IMR-90 (cell line): ENCODE data around the gene ADPRHL1.

Source experiments
- CEBPB ChIP-seq: IDR thresholded peaks from 2 replicates; pipeline ENCODE4 v1.6.1; 2012; ENCODE audit warnings: low read depth, low read length, improper control_type of control experiment
- CTCF ChIP-seq: conservative IDR thresholded peaks from 2 replicates; pipeline ENCODE4 v1.5.1; 2012; ENCODE audit warnings: mild to moderate bottlenecking, low read depth, low read length, improper control_type of control experiment
- MAFK ChIP-seq: IDR thresholded peaks from 2 replicates; pipeline ENCODE4 v1.6.1; 2012; ENCODE audit warnings: low read depth, low read length, improper control_type of control experiment
- POLR2A ChIP-seq: IDR thresholded peaks from 2 replicates; pipeline ENCODE4 v1.6.1; 2012; ENCODE audit warnings: mild to moderate bottlenecking, low read depth, low read length
- TF ChIP-seq, protein P1 (sequence below): fragments of 150-350 bp; IDR thresholded peaks from 2 replicates; pipeline ENCODE4 v1.6.1; 2016; ENCODE audit warnings: low read depth, mild to moderate bottlenecking, low read length, moderate library complexity, borderline replicate concordance
- TF ChIP-seq, protein P2 (sequence below): fragments of 150-350 bp; IDR thresholded peaks from 2 replicates; pipeline ENCODE4 v1.6.1; 2017; ENCODE audit warnings: mild to moderate bottlenecking, antibody characterized with exemption, low read length, low read depth

GRCh38 chr13:113399755-113400149 lies 53.5 kb downstream of the ADPRHL1 start:
- no peak for TF ChIP-seq CTCF
- TF ChIP-seq, protein P1, sequence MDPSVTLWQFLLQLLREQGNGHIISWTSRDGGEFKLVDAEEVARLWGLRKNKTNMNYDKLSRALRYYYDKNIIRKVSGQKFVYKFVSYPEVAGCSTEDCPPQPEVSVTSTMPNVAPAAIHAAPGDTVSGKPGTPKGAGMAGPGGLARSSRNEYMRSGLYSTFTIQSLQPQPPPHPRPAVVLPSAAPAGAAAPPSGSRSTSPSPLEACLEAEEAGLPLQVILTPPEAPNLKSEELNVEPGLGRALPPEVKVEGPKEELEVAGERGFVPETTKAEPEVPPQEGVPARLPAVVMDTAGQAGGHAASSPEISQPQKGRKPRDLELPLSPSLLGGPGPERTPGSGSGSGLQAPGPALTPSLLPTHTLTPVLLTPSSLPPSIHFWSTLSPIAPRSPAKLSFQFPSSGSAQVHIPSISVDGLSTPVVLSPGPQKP: no peak
- no peak for TF ChIP-seq POLR2A
- no peak for TF ChIP-seq MAFK
- no peak for TF ChIP-seq CEBPB
- TF ChIP-seq, protein P2, sequence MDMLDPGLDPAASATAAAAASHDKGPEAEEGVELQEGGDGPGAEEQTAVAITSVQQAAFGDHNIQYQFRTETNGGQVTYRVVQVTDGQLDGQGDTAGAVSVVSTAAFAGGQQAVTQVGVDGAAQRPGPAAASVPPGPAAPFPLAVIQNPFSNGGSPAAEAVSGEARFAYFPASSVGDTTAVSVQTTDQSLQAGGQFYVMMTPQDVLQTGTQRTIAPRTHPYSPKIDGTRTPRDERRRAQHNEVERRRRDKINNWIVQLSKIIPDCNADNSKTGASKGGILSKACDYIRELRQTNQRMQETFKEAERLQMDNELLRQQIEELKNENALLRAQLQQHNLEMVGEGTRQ: no peak
